ENCODE measurements around the gene ICAM1. TPM values are rescaled to one million over a fixed set of nuclear protein-coding genes. Genes with fewer than 3 reads are reported as not detected.

ICAM1 gene
- total and polyA plus RNA-seq, 2 of the 8 experiments (the other 6 are each of a cell fraction or from before 2014, with no cell fraction given): 4.0 to 9.4 TPM

DNA sequence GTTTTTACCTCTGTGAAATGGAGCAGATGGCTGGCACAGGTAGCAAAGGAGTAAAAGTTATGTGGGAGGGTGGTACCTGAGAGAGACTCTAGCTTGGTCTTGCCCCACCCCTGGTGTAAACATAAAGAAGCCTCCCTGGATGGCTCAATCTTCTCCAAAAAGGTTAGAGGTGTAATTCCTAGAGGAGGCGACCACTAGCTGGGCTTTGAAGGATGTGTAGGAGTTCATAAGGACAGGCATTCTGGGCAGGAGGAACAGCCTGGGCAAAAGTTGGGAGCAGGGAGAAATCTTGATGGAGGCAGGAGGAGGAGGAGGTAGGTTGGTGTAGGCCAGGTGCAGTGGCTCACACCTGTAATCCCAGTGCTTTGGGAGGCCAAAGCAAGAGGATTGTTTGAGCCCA, 8.0 kb downstream of the ICAM1 start:
- Histone ChIP-seq H4K5ac (ENCODE audit: insufficient read length, low read depth, low read length) (no peak overlapping the region), H2BK12ac (ENCODE audit: low read depth, low read length) (no peak overlapping the region), H3K14ac (ENCODE audit: insufficient read length) (no peak overlapping the region), H3K27ac (ENCODE audit: low read depth, low read length) (no peak overlapping the region), H4K8ac (ENCODE audit: extremely low read depth, insufficient read depth, low read length) (no peak overlapping the region), H3K18ac (ENCODE audit: extremely low read depth, low read length) (no peak overlapping the region), H3K4me3 (ENCODE audit: extremely low read depth in 1 of 4, insufficient read depth in 2 of 4, low read depth in 3 of 4, low read length in 4 of 4) (no peak overlapping the region), H4K20me1 (replicated peaks in 1 of 2; ENCODE audit: control insufficient read depth in 1 of 2, insufficient read depth in 2 of 2, low read length in 2 of 2) (no peaks in the 10 kb centered on the region), H3K9ac (replicated peaks in 1 of 4; ENCODE audit: extremely low read depth in 1 of 4, low read depth in 3 of 4, low read length in 3 of 4) (no peak overlapping the region), H3K79me1 (ENCODE audit: low read depth, low read length) (no peaks in the 10 kb centered on the region; the same call in 1 of the 2 replicates), H3K9me3 (ENCODE audit: insufficient read depth in 2 of 2, low read depth in 1 of 2, low read length in 1 of 2) (no peaks in the 10 kb centered on the region), H4K91ac (replicated peaks; ENCODE audit: insufficient read length, low read length) (no peak overlapping the region), H3K23me2 (ENCODE audit: low read depth, low read length) (no peaks in the 10 kb centered on the region), H3K23ac (ENCODE audit: insufficient read length) (no peak overlapping the region), H3K4ac (replicated peaks; ENCODE audit: insufficient read length, low read depth, low read length) (no peak overlapping the region), H2AK5ac (ENCODE audit: low read depth, low read length) (no peak overlapping the region), H2BK20ac (ENCODE audit: low read length) (no peak overlapping the region), H3K56ac (replicated peaks; ENCODE audit: insufficient read length, low read depth, low read length) (no peak overlapping the region), H3K4me2 (ENCODE audit: insufficient read depth in 1 of 2, low read depth in 2 of 2, low read length in 2 of 2) (no peak overlapping the region), H3K27me3 (replicated peaks in 1 of 4; ENCODE audit: control insufficient read depth in 3 of 4, extremely low read depth in 1 of 4, insufficient read depth in 3 of 4, low read length in 3 of 4) (no peaks in the 10 kb centered on the region), H3K36me3 (ENCODE audit: control insufficient read depth in 2 of 4, insufficient read depth in 4 of 4, low read length in 3 of 4) (no peaks in the 10 kb centered on the region), H3K79me2 (ENCODE audit: control insufficient read depth in 1 of 2, insufficient read depth in 2 of 2, low read length in 2 of 2) (no peaks in the 10 kb centered on the region), H2BK15ac (ENCODE audit: low read length) (no peak overlapping the region), H2AFZ (ENCODE audit: low read length) (no peak overlapping the region), H2BK120ac (replicated peaks; ENCODE audit: low read depth, low read length) (no peak overlapping the region), H2BK5ac (ENCODE audit: low read depth, low read length) (no peak overlapping the region), H3K4me1 (replicated peaks in 1 of 4; ENCODE audit: control insufficient read depth in 3 of 4, insufficient read depth in 4 of 4, low read length in 3 of 4) (peaks cover 0 to 5% (median 2%) of the 10 kb centered on the region in 4 experiments; a peak in 1 of 7 replicates)
- DNase-seq (ENCODE audit: low read depth in 1 of 2, low spot score in 2 of 2) (no peak), FAIRE-seq (no peak)
- ChIA-PET POLR2A (ENCODE audit: partially characterized antibody) (interaction anchor here (1.2 to 2.0 kb wide), 3 partner anchors 8 to 14 kb away, joined by 3 to 6 read pairs (median 4); partner anchors contain the start of genes ICAM1 and ICAM5), CTCF (ENCODE audit: partially characterized antibody) (interaction anchor here (0.9 to 11.6 kb wide), 7 partner anchors 9 to 112 kb away, joined by 3 to 94 read pairs (median 3); partner anchors contain the start of gene ICAM1)
- WGBS, 2 experiments (ENCODE audit: extremely low coverage in 1 of 2, insufficient coverage in 1 of 2, insufficient read length in 1 of 2, insufficient replicate concordance in 2 of 2, low coverage in 1 of 2, low lambda C conversion rate in 2 of 2, missing lambda C conversion rate in 1 of 2): 88% methylated on average over 1 of the region's 1 CpG; no CpG with 5 or more reads in 1 of the 2 experiments
- TF ChIP-seq TAF1 (IDR thresholded peaks at IDR 0.05; ENCODE audit: low read depth, low read length): no peak
- no peak for TF ChIP-seq SRF (IDR thresholded peaks at IDR 0.05; ENCODE audit: low read depth, low read length)
- no peak for TF ChIP-seq CBX8 (IDR thresholded peaks at IDR 0.05; ENCODE audit: borderline replicate concordance, low read depth, low read length)
- no peak for TF ChIP-seq TAF7 (optimal IDR thresholded peaks at IDR 0.05; ENCODE audit: borderline replicate concordance, low read depth, low read length)
- TF ChIP-seq NANOG (IDR thresholded peaks at IDR 0.05; ENCODE audit: insufficient read depth, low read depth, low read length, poor library complexity, severe bottlenecking): no peak
- no peak for TF ChIP-seq RAD21 (IDR thresholded peaks at IDR 0.05 in 1 of 2, conservative IDR thresholded peaks at IDR 0.05 in 1 of 2; ENCODE audit: low read depth in 2 of 2, low read length in 2 of 2)
- no peak for TF ChIP-seq SUZ12 (IDR thresholded peaks at IDR 0.05; ENCODE audit: low read length)
- TF ChIP-seq POLR2A (IDR thresholded peaks at IDR 0.05; ENCODE audit: control extremely low read depth in 1 of 2, low read depth in 2 of 2, low read length in 2 of 2): no peak
- TF ChIP-seq KDM4A (IDR thresholded peaks at IDR 0.05; ENCODE audit: low read depth, low read length, severe bottlenecking): no peak
- TF ChIP-seq POU5F1 (IDR thresholded peaks at IDR 0.05; ENCODE audit: low read depth, low read length): no peak
- TF ChIP-seq MAFK (IDR thresholded peaks at IDR 0.05; ENCODE audit: low read depth, low read length): no peak

All from H1 (cell line).